GM12872 (cell line): ENCODE data around the gene PUS3.

Experiments
- TF ChIP-seq, protein P1 (sequence below): IDR thresholded peaks from 3 replicates; pipeline ENCODE4 v1.5.1; 2011; ENCODE audit warnings: low read depth, mild to moderate bottlenecking, low read length, moderate library complexity; ENCODE audit not compliant: insufficient read depth

Gene PUS3

DNA sequence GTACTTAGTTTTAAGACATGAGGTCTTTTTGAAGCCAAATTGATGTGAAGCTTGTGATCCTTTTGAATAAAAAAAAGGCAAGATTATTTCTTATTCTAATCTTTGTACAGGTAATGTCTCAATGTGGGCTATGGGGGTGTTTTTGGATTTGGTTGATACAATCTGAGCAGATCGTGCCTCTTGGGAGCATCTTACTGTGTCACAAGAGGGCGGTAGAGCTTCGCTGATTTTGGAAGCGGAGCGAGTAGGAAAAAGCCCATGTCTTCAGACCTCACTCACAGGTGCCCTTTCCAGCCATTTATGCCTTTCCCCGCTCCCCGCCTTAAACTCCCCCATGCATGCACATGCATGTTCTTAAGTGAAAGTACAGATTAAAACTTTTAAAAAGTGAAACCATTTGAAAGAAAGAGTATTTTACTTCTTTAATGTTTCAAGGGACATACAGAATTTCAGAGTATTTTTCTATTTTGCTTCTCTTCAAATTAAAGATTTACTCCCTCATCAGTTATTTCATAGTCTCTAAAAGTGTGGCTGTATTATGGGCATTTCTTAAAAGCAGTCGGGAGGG lies 20.1 kb upstream of the PUS3 start:
- TF ChIP-seq, protein P1, sequence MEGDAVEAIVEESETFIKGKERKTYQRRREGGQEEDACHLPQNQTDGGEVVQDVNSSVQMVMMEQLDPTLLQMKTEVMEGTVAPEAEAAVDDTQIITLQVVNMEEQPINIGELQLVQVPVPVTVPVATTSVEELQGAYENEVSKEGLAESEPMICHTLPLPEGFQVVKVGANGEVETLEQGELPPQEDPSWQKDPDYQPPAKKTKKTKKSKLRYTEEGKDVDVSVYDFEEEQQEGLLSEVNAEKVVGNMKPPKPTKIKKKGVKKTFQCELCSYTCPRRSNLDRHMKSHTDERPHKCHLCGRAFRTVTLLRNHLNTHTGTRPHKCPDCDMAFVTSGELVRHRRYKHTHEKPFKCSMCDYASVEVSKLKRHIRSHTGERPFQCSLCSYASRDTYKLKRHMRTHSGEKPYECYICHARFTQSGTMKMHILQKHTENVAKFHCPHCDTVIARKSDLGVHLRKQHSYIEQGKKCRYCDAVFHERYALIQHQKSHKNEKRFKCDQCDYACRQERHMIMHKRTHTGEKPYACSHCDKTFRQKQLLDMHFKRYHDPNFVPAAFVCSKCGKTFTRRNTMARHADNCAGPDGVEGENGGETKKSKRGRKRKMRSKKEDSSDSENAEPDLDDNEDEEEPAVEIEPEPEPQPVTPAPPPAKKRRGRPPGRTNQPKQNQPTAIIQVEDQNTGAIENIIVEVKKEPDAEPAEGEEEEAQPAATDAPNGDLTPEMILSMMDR, result peak; percentile 82

GRCh38 chr11:125922156-125922555 lies 19.1 kb upstream of the PUS3 start:
- TF ChIP-seq, protein P1, result no peak

- TF ChIP-seq, protein P1, result no peak
Measured at GRCh38 chr11:125921042-125921441, 18.0 kb upstream of the PUS3 start.

GRCh38 chr11:125918140-125918840 lies 15.3 kb upstream of the PUS3 start:
- TF ChIP-seq, protein P1, result no peak

- TF ChIP-seq, protein P1, result no peak
Measured at GRCh38 chr11:125916683-125917347, 13.8 kb upstream of the PUS3 start.

DNA sequence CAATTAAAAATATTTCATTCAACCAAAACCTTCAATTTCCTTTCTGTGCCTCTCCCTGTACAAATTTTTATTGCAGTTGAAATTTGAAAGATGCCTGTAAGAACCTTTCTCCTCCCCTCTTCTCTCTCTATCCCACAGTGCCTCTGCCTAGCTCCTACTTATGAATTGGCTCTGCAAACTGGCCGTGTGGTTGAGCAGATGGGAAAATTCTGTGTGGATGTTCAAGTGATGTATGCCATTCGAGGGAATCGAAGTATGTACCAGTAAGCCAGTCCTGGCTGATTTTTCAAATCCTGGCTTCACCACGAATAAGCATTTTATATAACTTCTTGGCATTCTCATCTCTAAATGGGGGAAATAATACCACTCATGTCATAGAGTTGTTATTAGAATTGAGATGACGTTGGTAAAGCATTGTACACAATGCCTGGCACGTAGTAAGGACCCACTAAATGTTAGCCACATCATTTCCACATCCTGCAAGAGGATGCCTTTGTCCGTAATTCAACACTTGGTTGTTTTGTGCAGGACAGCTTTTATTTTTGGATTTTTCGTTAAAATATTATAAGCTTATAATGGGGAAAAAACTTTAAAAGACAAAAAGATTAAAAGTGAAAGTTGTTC lies 7.3 kb upstream of the PUS3 start:
- TF ChIP-seq, protein P1, result no peak

GRCh38 chr11:125904678-125905077 lies 1.7 kb upstream of the PUS3 start:
- TF ChIP-seq, protein P1, result no peak
